CD8-positive, alpha-beta memory T cell (primary cell): ENCODE measurements around the gene RNASEH2B. TPM values are rescaled to one million over a fixed set of nuclear protein-coding genes. Genes with fewer than 3 reads are reported as not detected.
A peak's percentile ranks its signal among the peaks of the same experiment; 100 is the strongest.

Experiments used
- CTCF ChIA-PET: fragments of 350-600 bp; sonication (Branson Sonifier 250); formaldehyde crosslinking; loops from one replicate; lab custom pipeline; 2021; ENCODE audit warnings: antibody characterized with exemption; lab: Charles Lee
- POLR2A ChIA-PET: fragments of 350-600 bp; sonication (Branson Sonifier 250); formaldehyde crosslinking; loops from one replicate; lab custom pipeline; 2021; ENCODE audit warnings: antibody characterized with exemption; lab: Charles Lee
- DNase-seq, 5 donors: peaks; one replicate each; pipeline versions ENCODE4 v3.0.0 to v3.0.0-alpha.2; 2020 to 2022; ENCODE audit warnings: mixed read lengths in 1 of 5
- H3K27ac ChIP-seq: one replicate; pipeline ENCODE4 v1.7.0; 2013; ENCODE audit warnings: low read depth, mild to moderate bottlenecking, low read length, moderate library complexity
- H3K27me3 ChIP-seq: 2 replicates; pipeline ENCODE4 v1.7.0; 2013; ENCODE audit warnings: low read length, mild to moderate bottlenecking; ENCODE audit not compliant: insufficient read depth, poor library complexity, severe bottlenecking
- H3K36me3 ChIP-seq: 2 replicates; pipeline ENCODE4 v1.7.0; 2013; ENCODE audit warnings: mild to moderate bottlenecking, low read length, moderate library complexity; ENCODE audit not compliant: insufficient read depth
- H3K4me1 ChIP-seq: 2 replicates; pipeline ENCODE4 v1.7.0; 2013; ENCODE audit warnings: mild to moderate bottlenecking, low read length, moderate library complexity; ENCODE audit not compliant: insufficient read depth
- H3K4me3 ChIP-seq: 2 replicates; pipeline ENCODE4 v1.7.0; 2013; ENCODE audit warnings: mild to moderate bottlenecking, low read length
- H3K9me3 ChIP-seq: 2 replicates; pipeline ENCODE4 v1.7.0; 2013; ENCODE audit warnings: mild to moderate bottlenecking, low read length
- H3K27ac Mint-ChIP-seq, 8 donors: one replicate each; pipeline ENCODE4 v1.8.0; 2020 to 2021; ENCODE audit warnings: mixed read lengths in 8 of 8, mild to moderate bottlenecking in 6 of 8, inconsistent platforms in 3 of 8, moderate library complexity in 3 of 8
- H3K27me3 Mint-ChIP-seq, 2 donors: one replicate each; pipeline ENCODE4 v1.8.0; 2020 to 2021; ENCODE audit warnings: mixed read lengths in 2 of 2, mild to moderate bottlenecking in 1 of 2, moderate library complexity in 1 of 2
- H3K36me3 Mint-ChIP-seq, 3 donors: one replicate each; pipeline ENCODE4 v1.8.0; 2020 to 2021; ENCODE audit warnings: mixed read lengths in 3 of 3, inconsistent platforms in 1 of 3, mild to moderate bottlenecking in 1 of 3
- H3K4me1 Mint-ChIP-seq, 3 donors: one replicate each; pipeline ENCODE4 v1.8.0; 2020 to 2021; ENCODE audit warnings: mixed read lengths in 3 of 3, inconsistent platforms in 1 of 3, mild to moderate bottlenecking in 1 of 3
- H3K4me3 Mint-ChIP-seq, 7 donors: one replicate each; pipeline ENCODE4 v1.8.0; 2020 to 2021; ENCODE audit warnings: mixed read lengths in 7 of 7, mild to moderate bottlenecking in 6 of 7, moderate library complexity in 4 of 7, inconsistent platforms in 2 of 7
- H3K9me3 Mint-ChIP-seq, 5 donors: one replicate each; pipeline ENCODE4 v1.8.0; 2020 to 2022; ENCODE audit warnings: mixed read lengths in 5 of 5, mild to moderate bottlenecking in 3 of 5, moderate library complexity in 2 of 5, inconsistent platforms in 1 of 5
- polyA plus RNA-seq: library from polyadenylated mRNA; unstranded; fragments of 300-500 nt; fragmentation: Illumina TruSeq; gene quantifications from one replicate; pipeline ENCODE4 v1.2.3, GENCODE V29; 2021
- total RNA-seq, 2 experiments: library from RNA; stranded (reverse); gene quantifications; one replicate each; pipeline ENCODE4 v1.2.3, GENCODE V29; 2021

RNASEH2B gene
- total and polyA plus RNA-seq, 3 experiments from 2014 or later, result 62.1 to 102 (median 70.7) TPM

- H3K4me1 Mint-ChIP-seq, result no peaks in the 10 kb centered on the region
- peaks cover 0 to 23% of the 10 kb centered on the region in 2 donors for H3K27me3 Mint-ChIP-seq
- H3K36me3 Mint-ChIP-seq, result peaks cover 0 to 21% (median 7%) of the 10 kb centered on the region in 3 donors
- POLR2A ChIA-PET, result no interaction called here
- H3K27ac Mint-ChIP-seq, result no peak overlapping the region
- Histone ChIP-seq H3K4me3 (no peak overlapping the region), H3K9me3 (no peaks in the 10 kb centered on the region), H3K27me3 (no peaks in the 10 kb centered on the region), H3K27ac (no peak overlapping the region), H3K36me3 (no peaks in the 10 kb centered on the region), H3K4me1 (no peaks in the 10 kb centered on the region)
- CTCF ChIA-PET, result no interaction called here
- DNase-seq, result no peak
- no peaks in the 10 kb centered on the region for H3K9me3 Mint-ChIP-seq
- H3K4me3 Mint-ChIP-seq, result no peak overlapping the region
Observed at GRCh38 chr13:50882816-50883435, 26.7 kb upstream of the RNASEH2B start.

- H3K4me3 Mint-ChIP-seq, result no peak overlapping the region
- no peaks in the 10 kb centered on the region for H3K27me3 ChIP-seq
- H3K4me3 ChIP-seq, result no peak overlapping the region
- H3K36me3 ChIP-seq, result no peaks in the 10 kb centered on the region
- H3K4me1 Mint-ChIP-seq, result no peaks in the 10 kb centered on the region
- peaks cover 0 to 18% of the 10 kb centered on the region in 2 donors for H3K27me3 Mint-ChIP-seq
- H3K9me3 ChIP-seq, result no peaks in the 10 kb centered on the region
- no peak for DNase-seq
- CTCF ChIA-PET, result no interaction called here
- no peaks in the 10 kb centered on the region for H3K9me3 Mint-ChIP-seq
- H3K27ac Mint-ChIP-seq, result no peak overlapping the region
- H3K4me1 ChIP-seq, result no peaks in the 10 kb centered on the region
- no peak overlapping the region for H3K27ac ChIP-seq
- POLR2A ChIA-PET, result no interaction called here
- peaks cover 0 to 21% (median 7%) of the 10 kb centered on the region in 3 donors for H3K36me3 Mint-ChIP-seq
Observed at GRCh38 chr13:50883728-50884127, 25.9 kb upstream of the RNASEH2B start.

GRCh38 chr13:50884265-50884664 is 25.3 kb upstream of the RNASEH2B start:
- Histone ChIP-seq H3K4me1 (no peaks in the 10 kb centered on the region), H3K36me3 (no peaks in the 10 kb centered on the region), H3K9me3 (no peaks in the 10 kb centered on the region), H3K4me3 (no peak overlapping the region), H3K27me3 (no peaks in the 10 kb centered on the region), H3K27ac (no peak overlapping the region)
- no peak for DNase-seq
- Mint-ChIP-seq H3K36me3 (peaks cover 0 to 21% (median 7%) of the 10 kb centered on the region in 3 donors), H3K4me3 (no peak overlapping the region), H3K27ac (no peak overlapping the region), H3K4me1 (no peaks in the 10 kb centered on the region), H3K9me3 (no peaks in the 10 kb centered on the region), H3K27me3 (peaks cover 0 to 13% of the 10 kb centered on the region in 2 donors)
- ChIA-PET POLR2A (no interaction called here), CTCF (no interaction called here)

- H3K27ac Mint-ChIP-seq, result no peak overlapping the region
- H3K4me3 ChIP-seq, result no peak overlapping the region
- ChIA-PET CTCF (no interaction called here), POLR2A (no interaction called here)
- no peak for DNase-seq
- H3K27ac ChIP-seq, result no peak overlapping the region
- H3K4me1 ChIP-seq, result peaks cover 13% of the 10 kb centered on the region
- H3K36me3 ChIP-seq, result no peaks in the 10 kb centered on the region
- no peaks in the 10 kb centered on the region for H3K9me3 ChIP-seq
- H3K4me3 Mint-ChIP-seq, result no peak overlapping the region
- H3K36me3 Mint-ChIP-seq, result peaks cover 0 to 8% (median 7%) of the 10 kb centered on the region in 3 donors
- no peaks in the 10 kb centered on the region for H3K27me3 Mint-ChIP-seq
- H3K4me1 Mint-ChIP-seq, result peaks cover 12 to 14% (median 14%) of the 10 kb centered on the region in 3 donors
- H3K27me3 ChIP-seq, result no peaks in the 10 kb centered on the region
- no peaks in the 10 kb centered on the region for H3K9me3 Mint-ChIP-seq
Observed at GRCh38 chr13:50887151-50887550, 22.4 kb upstream of the RNASEH2B start.

- Histone ChIP-seq H3K36me3 (no peaks in the 10 kb centered on the region), H3K27ac (no peak overlapping the region), H3K27me3 (no peaks in the 10 kb centered on the region), H3K9me3 (no peaks in the 10 kb centered on the region), H3K4me3 (no peak overlapping the region), H3K4me1 (peaks cover 21% of the 10 kb centered on the region)
- CTCF ChIA-PET, result no interaction called here
- Mint-ChIP-seq H3K4me1 (peaks cover 22 to 27% (median 26%) of the 10 kb centered on the region in 3 donors), H3K4me3 (no peak overlapping the region), H3K36me3 (peaks cover 0 to 5% (median 4%) of the 10 kb centered on the region in 3 donors), H3K27ac (no peak overlapping the region), H3K9me3 (no peaks in the 10 kb centered on the region), H3K27me3 (no peaks in the 10 kb centered on the region)
- POLR2A ChIA-PET, result no interaction called here
- DNase-seq, result no peak
Observed at GRCh38 chr13:50888362-50888761, 21.2 kb upstream of the RNASEH2B start.

GRCh38 chr13:50889317-50889716 is 20.3 kb upstream of the RNASEH2B start:
- Mint-ChIP-seq H3K36me3 (peaks cover 1 to 7% (median 5%) of the 10 kb centered on the region in 3 donors), H3K4me3 (no peak overlapping the region), H3K27ac (peak overlapping the region in 1 of 8 donors; percentile 2), H3K9me3 (no peaks in the 10 kb centered on the region), H3K4me1 (peaks cover 31 to 36% (median 35%) of the 10 kb centered on the region in 3 donors), H3K27me3 (no peaks in the 10 kb centered on the region)
- Histone ChIP-seq H3K4me3 (no peak overlapping the region), H3K9me3 (no peaks in the 10 kb centered on the region), H3K27me3 (no peaks in the 10 kb centered on the region), H3K27ac (no peak overlapping the region), H3K36me3 (no peaks in the 10 kb centered on the region), H3K4me1 (peaks cover 31% of the 10 kb centered on the region)
- ChIA-PET CTCF (interaction anchor here (1.2 kb wide), 1 partner anchor 23 kb away, joined by 4 read pairs; no protein-coding TSS in a partner anchor), POLR2A (no interaction called here)
- no peak for DNase-seq

GRCh38 chr13:50891206-50891605 is 18.4 kb upstream of the RNASEH2B start:
- Histone ChIP-seq H3K4me3 (no peak overlapping the region), H3K27me3 (no peaks in the 10 kb centered on the region), H3K36me3 (no peaks in the 10 kb centered on the region), H3K4me1 (peaks cover 34% of the 10 kb centered on the region), H3K27ac (no peak overlapping the region), H3K9me3 (no peaks in the 10 kb centered on the region)
- CTCF ChIA-PET, result interaction anchor here (1.1 to 6.2 kb wide), 2 partner anchors 11 to 19 kb away, joined by 3 to 44 read pairs; partner anchors contain the start of gene RNASEH2B
- peaks cover 36 to 43% (median 41%) of the 10 kb centered on the region in 3 donors for H3K4me1 Mint-ChIP-seq
- H3K36me3 Mint-ChIP-seq, result peaks cover 1 to 8% (median 2%) of the 10 kb centered on the region in 3 donors
- DNase-seq, result no peak
- POLR2A ChIA-PET, result interaction anchor here (2.2 to 3.5 kb wide), 4 partner anchors 18 to 894 kb away, joined by 6 to 18 read pairs (median 14); partner anchors contain the start of genes RNASEH2B and TRIM13
- H3K9me3 Mint-ChIP-seq, result no peaks in the 10 kb centered on the region
- no peaks in the 10 kb centered on the region for H3K27me3 Mint-ChIP-seq
- H3K4me3 Mint-ChIP-seq, result peak overlapping the region in 3 of 7 donors; percentile 4 to 82 (median 66)
- H3K27ac Mint-ChIP-seq, result peak overlapping the region in 7 of 8 donors; percentile 37 to 90 (median 61)
